Kidney epithelial cell (primary cell): Measurements from ENCODE around the gene MARCHF7. TPM values are rescaled to one million over a fixed set of nuclear protein-coding genes. Genes with fewer than 3 reads are reported as not detected.
"Not testable (repeated sequence)": the region's sequence is repeated elsewhere in the genome, so short reads cannot be mapped to it uniquely, and the experiment has no call there.

Experiments
- DNase-seq: peaks from one replicate; pipeline ENCODE4 v3.0.0-alpha.2; 2010; ENCODE audit warnings: low read depth
- H3K27me3 ChIP-seq: 2 replicates; pipeline ENCODE4 v1.6.0; 2011; ENCODE audit warnings: low read length; ENCODE audit not compliant: control insufficient read depth, insufficient read depth
- H3K36me3 ChIP-seq: 2 replicates; pipeline ENCODE4 v1.5.1; 2011; ENCODE audit warnings: low read length; ENCODE audit not compliant: control insufficient read depth, insufficient read depth
- H3K4me3 ChIP-seq: 2 replicates; pipeline ENCODE4 v1.5.1; 2011; ENCODE audit warnings: low read depth, mild to moderate bottlenecking, control low read depth, low read length
- CTCF ChIP-seq: IDR thresholded peaks from 2 replicates; pipeline ENCODE4 v1.5.1; 2011; ENCODE audit warnings: mild to moderate bottlenecking, moderate library complexity, low read length, control low read depth, inconsistent platforms; ENCODE audit not compliant: insufficient read depth, poor library complexity, severe bottlenecking
- total RNA-seq: library from RNA; depleted of rRNA; stranded (reverse); fragments of >200 nt; gene quantifications from 2 replicates; pipeline ENCODE4 v1.2.3, GENCODE V29; 2015

Gene MARCHF7
- total RNA-seq = 87.6 and 91.7 TPM in 2 replicates

GRCh38 chr2:159712143-159712928, at the start of gene MARCHF7:
Gene MARCHF7 (plus strand): TSS chr2:159712506. CDS start chr2:159729023, 16,517 bp downstream.
- peak; percentile 61 for TF ChIP-seq CTCF
- Histone ChIP-seq H3K27me3 (no peaks in the 10 kb centered on the region), H3K4me3 (peak within 1 kb of the TSS; percentile 77)

GRCh38 chr2:159667423-159667822, 44.9 kb upstream of the MARCHF7 start:
- not testable (repeated sequence) for H3K36me3 ChIP-seq, DNase-seq, H3K27me3 ChIP-seq, H3K4me3 ChIP-seq

More at GRCh38 chr2:159712143-159712928, at the start of gene MARCHF7:
- peak; percentile 80 for DNase-seq
- no peaks in the 10 kb centered on the region for H3K36me3 ChIP-seq

GRCh38 chr2:159671047-159671446, 41.3 kb upstream of the MARCHF7 start:
- Histone ChIP-seq H3K4me3 (no peak overlapping the region), H3K27me3 (no peaks in the 10 kb centered on the region), H3K36me3 (no peaks in the 10 kb centered on the region)
- DNase-seq = no peak
- TF ChIP-seq CTCF = no peak

- TF ChIP-seq CTCF = no peak
- Histone ChIP-seq H3K36me3 (no peaks in the 10 kb centered on the region), H3K27me3 (no peaks in the 10 kb centered on the region), H3K4me3 (no peak overlapping the region)
- DNase-seq = no peak
These were observed 34.7 kb upstream of the MARCHF7 start for GRCh38 chr2:159677654-159678053.

GRCh38 chr2:159680692-159681091, 31.6 kb upstream of the MARCHF7 start:
- Histone ChIP-seq H3K27me3 (no peaks in the 10 kb centered on the region), H3K4me3 (no peak overlapping the region), H3K36me3 (no peaks in the 10 kb centered on the region)
- DNase-seq = no peak
- no peak for TF ChIP-seq CTCF

- DNase-seq = no peak
- no peaks in the 10 kb centered on the region for H3K36me3 ChIP-seq
- H3K27me3 ChIP-seq = no peaks in the 10 kb centered on the region
- H3K4me3 ChIP-seq = no peak overlapping the region
- no peak for TF ChIP-seq CTCF
These were observed 28.5 kb upstream of the MARCHF7 start for GRCh38 chr2:159683817-159684216.
